Erythroblast (primary cell): ENCODE measurements around the gene NRIP3.

ENCODE experiments used
- GATA1 ChIP-seq: IDR thresholded peaks from 2 replicates; pipeline ENCODE4 v1.6.1; 2011; ENCODE audit warnings: low read depth, mild to moderate bottlenecking, control low read depth, low read length, moderate library complexity
- POLR2A ChIP-seq: IDR thresholded peaks from 2 replicates; pipeline ENCODE4 v1.6.1; 2011; ENCODE audit warnings: mild to moderate bottlenecking, low read length

DNA sequence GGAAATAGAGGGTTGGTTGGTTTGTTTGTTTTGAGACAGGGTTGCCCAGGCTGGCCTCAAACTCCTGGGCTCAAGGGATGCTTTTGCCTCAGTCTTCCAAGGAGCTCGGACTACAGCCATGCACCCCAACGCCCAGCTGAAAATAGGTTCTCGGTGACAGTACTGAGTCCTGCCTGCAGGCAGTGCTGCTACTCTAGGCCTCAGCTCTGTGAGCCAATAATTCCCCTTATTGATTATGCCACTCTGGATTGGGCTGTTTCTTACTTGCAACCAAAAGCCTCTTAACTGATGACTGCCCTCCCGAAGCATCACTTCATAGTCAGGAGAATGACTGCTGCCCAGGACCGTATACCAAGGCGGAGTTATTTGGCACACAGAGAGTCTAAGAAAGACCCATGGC is 69.9 kb downstream of the NRIP3 start:
- TF ChIP-seq POLR2A (no peak), GATA1 (no peak)
